Prostate gland (tissue), 2 donors: ENCODE data around the gene CD37.

Source experiments
- CTCF ChIP-seq, 4 experiments: fragments of 200-600 bp in 2 of 4; fragments of 450-650 bp in 2 of 4; sonication (generic) in 2 of 4; IDR thresholded peaks; 1 replicate in 3 of 4; 2 replicates in 1 of 4; pipeline ENCODE4 v1.5.1; 2016 to 2019; ENCODE audit warnings: antibody characterized with exemption in 4 of 4, mild to moderate bottlenecking in 2 of 4, moderate library complexity in 2 of 4
- POLR2A ChIP-seq: fragments of 450-650 bp; IDR thresholded peaks from one replicate; pipeline ENCODE4 v1.6.1; 2016; ENCODE audit warnings: antibody characterized with exemption, mild to moderate bottlenecking

- TF ChIP-seq POLR2A (no peak), CTCF (IDR thresholded peaks at IDR 0.05) (no peak)
Observed at GRCh38 chr19:49287141-49287770, 48.0 kb upstream of the CD37 start.
